ENCODE data around the gene PCP4.

Gene PCP4

DNA sequence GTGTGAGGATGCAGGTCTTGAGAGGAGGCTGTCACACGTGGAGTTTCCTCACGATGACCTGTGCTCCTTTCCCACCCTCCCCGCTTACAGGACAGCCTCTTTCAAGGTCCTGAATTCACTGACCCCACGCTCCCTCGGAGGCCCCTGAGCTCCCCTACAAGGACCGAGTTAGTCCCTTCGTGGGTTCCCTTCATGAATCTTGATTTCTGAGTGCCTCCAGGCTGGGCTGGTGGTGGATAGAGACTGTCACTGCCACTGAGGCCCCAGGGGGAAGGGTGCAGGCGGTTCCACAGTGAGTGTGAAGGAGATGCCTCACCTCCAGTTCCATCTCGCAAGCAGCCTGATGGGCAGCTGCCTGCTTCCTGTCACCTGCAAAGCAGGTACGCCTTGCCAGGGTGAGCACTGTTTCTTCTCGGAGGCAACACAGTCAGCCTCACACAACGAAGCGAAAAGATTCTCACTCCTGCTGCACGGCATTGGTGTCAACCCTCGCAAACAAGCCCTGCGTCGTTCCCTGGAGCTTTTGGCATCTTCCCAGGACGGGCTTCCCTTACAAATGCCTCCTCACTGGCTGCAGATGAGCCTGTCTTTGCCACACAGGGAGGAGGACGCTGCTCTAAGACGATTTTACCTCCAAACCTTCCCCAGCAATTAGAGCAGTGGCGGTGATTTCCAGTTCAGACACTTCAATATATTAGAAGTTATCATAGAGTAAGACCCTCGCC, 26.7 kb upstream of the PCP4 start:
- CTCF ChIA-PET: interaction anchor here (0.8 kb wide), 1 partner anchor 68 kb away, joined by 3 read pairs; no protein-coding TSS in a partner anchor
- TF ChIP-seq, protein P1, sequence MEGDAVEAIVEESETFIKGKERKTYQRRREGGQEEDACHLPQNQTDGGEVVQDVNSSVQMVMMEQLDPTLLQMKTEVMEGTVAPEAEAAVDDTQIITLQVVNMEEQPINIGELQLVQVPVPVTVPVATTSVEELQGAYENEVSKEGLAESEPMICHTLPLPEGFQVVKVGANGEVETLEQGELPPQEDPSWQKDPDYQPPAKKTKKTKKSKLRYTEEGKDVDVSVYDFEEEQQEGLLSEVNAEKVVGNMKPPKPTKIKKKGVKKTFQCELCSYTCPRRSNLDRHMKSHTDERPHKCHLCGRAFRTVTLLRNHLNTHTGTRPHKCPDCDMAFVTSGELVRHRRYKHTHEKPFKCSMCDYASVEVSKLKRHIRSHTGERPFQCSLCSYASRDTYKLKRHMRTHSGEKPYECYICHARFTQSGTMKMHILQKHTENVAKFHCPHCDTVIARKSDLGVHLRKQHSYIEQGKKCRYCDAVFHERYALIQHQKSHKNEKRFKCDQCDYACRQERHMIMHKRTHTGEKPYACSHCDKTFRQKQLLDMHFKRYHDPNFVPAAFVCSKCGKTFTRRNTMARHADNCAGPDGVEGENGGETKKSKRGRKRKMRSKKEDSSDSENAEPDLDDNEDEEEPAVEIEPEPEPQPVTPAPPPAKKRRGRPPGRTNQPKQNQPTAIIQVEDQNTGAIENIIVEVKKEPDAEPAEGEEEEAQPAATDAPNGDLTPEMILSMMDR (conservative IDR thresholded peaks at IDR 0.05; ENCODE audit: low read depth): no peak
- no peak overlapping the region for H3K27ac ChIP-seq
- DNase-seq (ENCODE audit: low spot score): no peak
- POLR2A ChIA-PET (ENCODE audit: low non-redundant PET): no interaction called here

DNA sequence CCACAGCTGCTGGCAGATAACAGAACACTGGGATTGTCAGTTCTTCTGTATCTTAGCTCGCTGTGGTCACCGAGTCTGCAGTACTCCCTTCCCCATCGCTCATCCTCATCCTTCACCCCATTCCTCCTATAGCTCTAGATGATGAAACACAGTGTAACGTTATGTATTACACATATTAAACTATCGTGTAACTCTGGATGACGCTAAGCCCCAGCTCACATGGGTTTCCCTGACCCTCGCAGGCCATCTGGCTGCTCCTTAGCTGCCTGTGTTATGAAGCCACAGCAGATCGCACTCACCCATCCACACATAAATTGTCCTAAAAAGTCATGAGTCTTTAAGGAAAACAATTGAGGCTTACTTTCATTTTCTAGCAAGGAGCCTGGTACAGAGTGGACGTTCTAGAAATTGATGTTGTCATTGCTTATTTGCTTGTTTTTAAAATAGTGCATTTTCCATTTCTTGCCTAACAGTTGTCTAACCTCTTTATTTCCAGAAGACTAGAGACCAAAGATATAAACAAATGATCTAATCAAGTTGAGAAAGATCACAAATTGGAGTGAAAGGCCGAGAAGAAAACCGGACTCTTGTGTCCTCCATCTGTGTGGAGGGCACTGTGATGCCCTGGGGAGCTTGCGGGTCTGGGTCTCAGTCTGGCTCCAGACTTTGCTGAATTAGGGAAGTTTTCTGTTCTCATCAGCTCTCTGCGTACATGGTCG, 24.3 kb upstream of the PCP4 start:
- TF ChIP-seq, protein P1 (conservative IDR thresholded peaks at IDR 0.05; ENCODE audit: low read depth): no peak
- H3K27ac ChIP-seq: no peak overlapping the region
- POLR2A ChIA-PET (ENCODE audit: low non-redundant PET): no interaction called here
- DNase-seq (ENCODE audit: low spot score): no peak
- CTCF ChIA-PET: no interaction called here

DNA sequence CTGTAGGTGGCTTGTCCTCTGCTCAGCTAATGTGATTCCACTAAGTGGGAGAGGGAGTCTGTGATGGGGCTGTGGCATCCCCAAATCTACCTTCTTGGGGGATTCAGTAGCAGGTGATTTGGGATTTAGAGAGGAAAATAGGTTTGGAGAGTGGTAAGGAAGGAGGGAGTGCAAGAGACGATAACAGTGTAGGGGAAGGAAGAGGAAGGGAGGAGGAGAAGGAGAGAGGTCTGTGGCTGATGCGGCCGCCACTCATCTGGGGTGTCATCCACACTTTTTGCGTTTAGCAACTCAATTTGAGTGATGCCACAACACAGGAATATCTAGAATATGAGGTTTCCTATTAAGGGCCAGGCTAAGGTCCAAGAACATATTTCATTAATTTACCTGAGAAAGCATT, 23.8 kb upstream of the PCP4 start:
- no peak for DNase-seq (ENCODE audit: low spot score)
- ChIA-PET CTCF (no interaction called here), POLR2A (ENCODE audit: low non-redundant PET) (no interaction called here)
- TF ChIP-seq, protein P1 (conservative IDR thresholded peaks at IDR 0.05; ENCODE audit: low read depth): no peak
- no peak overlapping the region for H3K27ac ChIP-seq

DNA sequence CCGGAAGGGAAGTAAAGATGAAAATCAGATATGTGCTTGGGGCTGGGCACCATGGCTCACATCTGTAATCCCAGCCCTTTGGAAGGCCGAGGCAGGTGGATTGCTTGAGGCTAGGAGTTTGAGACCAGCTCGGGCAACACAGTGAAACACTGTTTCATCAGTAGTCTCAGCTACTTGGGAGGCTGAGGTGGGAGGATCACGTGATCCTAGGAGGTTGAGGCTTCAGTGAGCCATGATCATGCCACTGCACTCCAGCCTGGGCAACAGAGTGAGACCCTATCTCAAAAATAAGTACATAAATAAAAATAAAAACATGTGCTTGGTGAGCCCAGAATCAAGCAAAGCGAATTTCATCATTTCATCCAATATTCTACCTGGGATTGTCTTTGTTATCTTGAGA, 23.3 kb upstream of the PCP4 start:
- POLR2A ChIA-PET (ENCODE audit: low non-redundant PET): no interaction called here
- TF ChIP-seq, protein P1 (conservative IDR thresholded peaks at IDR 0.05; ENCODE audit: low read depth): no peak
- CTCF ChIA-PET: no interaction called here

DNA sequence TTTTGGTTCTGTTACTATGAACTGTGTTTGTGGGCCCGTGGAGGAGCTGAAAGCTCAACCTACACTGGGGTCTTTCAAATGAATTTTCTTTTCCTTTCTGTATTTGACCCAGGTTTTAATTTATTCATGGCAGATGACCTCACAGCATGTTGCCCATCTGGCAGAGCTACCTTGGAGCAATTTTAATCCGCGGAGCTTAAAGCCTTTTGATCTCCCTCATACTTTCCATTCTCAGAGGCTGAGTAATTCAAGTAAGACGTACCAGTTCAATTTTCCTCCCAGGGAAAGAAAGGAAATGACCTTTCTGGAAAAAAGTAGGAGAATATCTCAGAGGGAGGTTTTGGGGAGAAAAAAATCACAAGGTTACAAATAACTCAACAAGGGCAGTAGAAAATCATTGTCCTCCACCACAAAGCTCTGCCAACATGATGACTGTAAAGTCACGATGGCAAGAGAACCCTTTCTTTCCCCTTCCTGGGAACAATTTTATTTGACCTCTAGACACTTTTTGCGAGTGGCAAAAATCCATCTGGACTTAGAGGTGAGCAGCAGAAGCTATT, 21.6 kb upstream of the PCP4 start:
- DNase-seq (ENCODE audit: low spot score): no peak
- POLR2A ChIA-PET (ENCODE audit: low non-redundant PET): no interaction called here
- H3K27ac ChIP-seq: no peak overlapping the region
- CTCF ChIA-PET: no interaction called here
- TF ChIP-seq, protein P1 (conservative IDR thresholded peaks at IDR 0.05; ENCODE audit: low read depth): no peak

More for the DNA sequence above, 23.3 kb upstream of the PCP4 start:
- H3K27ac ChIP-seq: no peak overlapping the region
- DNase-seq (ENCODE audit: low spot score): no peak

DNA sequence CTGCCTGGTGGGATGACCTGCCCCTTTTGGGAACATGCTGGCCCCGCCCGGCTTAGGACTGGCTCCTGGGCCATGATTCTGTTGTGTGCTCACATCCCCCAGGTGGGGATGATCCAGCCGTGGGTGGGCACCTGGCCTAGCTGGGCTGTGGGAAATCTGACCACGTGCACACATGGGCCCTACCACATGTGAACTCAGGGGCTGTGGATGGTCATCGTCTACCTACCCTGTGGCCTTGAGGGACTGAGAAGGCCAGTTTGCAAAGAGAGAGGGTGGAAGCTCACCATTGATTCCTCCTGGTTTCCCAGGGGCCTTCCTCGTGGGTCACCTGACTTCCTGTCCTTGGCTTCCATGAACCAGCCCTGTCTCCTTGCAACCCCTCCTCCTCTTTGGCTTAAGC, 19.4 kb upstream of the PCP4 start:
- TF ChIP-seq, protein P1 (conservative IDR thresholded peaks at IDR 0.05; ENCODE audit: low read depth): no peak
- no peak overlapping the region for H3K27ac ChIP-seq
- DNase-seq (ENCODE audit: low spot score): no peak
- ChIA-PET POLR2A (ENCODE audit: low non-redundant PET) (no interaction called here), CTCF (no interaction called here)
